OCI-LY7 (cell line): ENCODE data around the gene NAGLU. TPM values are rescaled to one million over a fixed set of nuclear protein-coding genes. Genes with fewer than 3 reads are reported as not detected.
A peak's percentile ranks its signal among the peaks of the same experiment; 100 is the strongest.

ENCODE experiments used
- BruUV-seq: library from RNA; stranded (reverse); fragments of 400-500 nt; replicated peaks from 2 replicates; lab custom pipeline; 2021; lab: Mats Ljungman, UMichigan
- CTCF ChIA-PET: fragments of 300-600 bp; sonication (Branson Sonifier 250); formaldehyde crosslinking; loops from one replicate; lab custom pipeline; 2022; ENCODE audit warnings: antibody characterized with exemption; ENCODE audit not compliant: unreplicated experiment; lab: Charles Lee
- POLR2A ChIA-PET: fragments of 300-600 bp; sonication (Branson Sonifier 250); formaldehyde crosslinking; loops from one replicate; lab custom pipeline; 2022; ENCODE audit warnings: antibody characterized with exemption; lab: Charles Lee
- DNase-seq: peaks from one replicate; pipeline ENCODE4 v3.0.0-alpha.2; 2015; ENCODE audit warnings: low spot score
- H2AFZ ChIP-seq: fragments of 200-600 bp; sonication (generic), shearing (Covaris generic); 2 replicates; pipeline ENCODE4 v1.6.1; 2014; ENCODE audit warnings: mild to moderate bottlenecking, antibody characterized with exemption, low read length, moderate library complexity
- H3K27ac ChIP-seq: fragments of 200-600 bp; sonication (generic); 2 replicates; pipeline ENCODE4 v1.5.1; 2014; ENCODE audit warnings: mixed run types, low read depth, mild to moderate bottlenecking, moderate library complexity, low read length, inconsistent platforms; ENCODE audit not compliant: poor library complexity, severe bottlenecking
- H3K36me3 ChIP-seq: fragments of 200-600 bp; sonication (generic); 2 replicates; pipeline ENCODE4 v1.6.1; 2014; ENCODE audit warnings: mild to moderate bottlenecking, antibody characterized with exemption, low read length, moderate library complexity, mixed read lengths; ENCODE audit not compliant: insufficient read depth
- H3K4me1 ChIP-seq: fragments of 200-600 bp; sonication (generic); 2 replicates; pipeline ENCODE4 v1.5.1; 2014; ENCODE audit warnings: mild to moderate bottlenecking, low read length; ENCODE audit not compliant: insufficient read depth, poor library complexity, severe bottlenecking
- H3K4me2 ChIP-seq: fragments of 200-600 bp; sonication (generic); 2 replicates; pipeline ENCODE4 v1.6.1; 2014; ENCODE audit warnings: mild to moderate bottlenecking, low read length
- H3K4me3 ChIP-seq: fragments of 200-600 bp; sonication (generic); 2 replicates; pipeline ENCODE4 v1.5.1; 2014; ENCODE audit warnings: mild to moderate bottlenecking, low read depth, low read length; ENCODE audit not compliant: poor library complexity, severe bottlenecking
- H3K79me2 ChIP-seq: fragments of 200-600 bp; sonication (generic); 2 replicates; pipeline ENCODE4 v1.6.1; 2016; ENCODE audit warnings: low read depth, mild to moderate bottlenecking, low read length, moderate library complexity, mixed read lengths; ENCODE audit not compliant: insufficient read depth
- H3K9me2 ChIP-seq: fragments of 200-600 bp; sonication (generic); 2 replicates; pipeline ENCODE4 v1.6.1; 2016; ENCODE audit warnings: mild to moderate bottlenecking, low read length, mixed read lengths; ENCODE audit not compliant: insufficient read depth
- H3K9me3 ChIP-seq: fragments of 200-600 bp; sonication (generic); 2 replicates; pipeline ENCODE4 v1.6.1; 2014; ENCODE audit warnings: mild to moderate bottlenecking, mixed run types, low read length, mixed read lengths
- H4K20me1 ChIP-seq: fragments of 200-600 bp; sonication (generic); 2 replicates; pipeline ENCODE4 v1.6.1; 2014; ENCODE audit warnings: mild to moderate bottlenecking, antibody characterized with exemption, low read length, moderate library complexity, mixed read lengths; ENCODE audit not compliant: insufficient read depth
- EZH2phosphoT487 ChIP-seq: fragments of 200-600 bp; sonication (generic); IDR thresholded peaks from 2 replicates; pipeline ENCODE4 v1.6.1; 2018; ENCODE audit warnings: low read depth, borderline replicate concordance, mild to moderate bottlenecking, mixed run types, antibody characterized with exemption, low read length, moderate library complexity, mixed read lengths
- intact Hi-C: fragments of 100-400 bp; cut with micrococcal nuclease; formaldehyde crosslinking; loops from one replicate; pipeline ENCODE4 v1.10.0; 2022; ENCODE audit not compliant: unreplicated experiment
- total RNA-seq, 2 experiments: library from RNA; depleted of rRNA in 1 of 2; stranded (reverse); fragments of >200 nt in 1 of 2; shearing (Covaris generic) in 1 of 2; gene quantifications; 2 replicates each; pipeline ENCODE4 v1.2.3, GENCODE V29; 2014 to 2022
- TF ChIP-seq, protein P1 (sequence below): fragments of 200-600 bp; sonication (generic); conservative IDR thresholded peaks from 2 replicates; pipeline ENCODE4 v1.5.1; 2014; ENCODE audit warnings: mild to moderate bottlenecking, antibody characterized with exemption, low read length, moderate library complexity, mixed read lengths

Gene NAGLU
- total RNA-seq, 2 experiments from 2014 or later, result 37.6 to 42.8 TPM

GRCh38 chr17:42566215-42566882 is 30.3 kb downstream of the NAGLU start:
- ChIA-PET CTCF (interaction anchor here (1.8 kb wide), 1 partner anchor 11 kb away, joined by 8 read pairs; the partner anchor contains the start of gene PSMC3IP), POLR2A (no interaction called here)
- Histone ChIP-seq H2AFZ (peak overlapping the region; percentile 30; the same call in 1 of the 2 replicates), H3K4me2 (peak overlapping the region; percentile 90), H3K4me1 (peaks cover 34% of the 10 kb centered on the region), H3K79me2 (peaks cover 40% of the 10 kb centered on the region), H3K36me3 (peaks cover 76% of the 10 kb centered on the region), H3K27ac (peak overlapping the region; percentile 69), H4K20me1 (no peaks in the 10 kb centered on the region), H3K4me3 (peak overlapping the region; percentile 77), H3K9me3 (no peaks in the 10 kb centered on the region), H3K9me2 (no peaks in the 10 kb centered on the region)
- no TSS peak for BruUV-seq
- intact Hi-C loops, result no loop called here
- TF ChIP-seq, protein P1, sequence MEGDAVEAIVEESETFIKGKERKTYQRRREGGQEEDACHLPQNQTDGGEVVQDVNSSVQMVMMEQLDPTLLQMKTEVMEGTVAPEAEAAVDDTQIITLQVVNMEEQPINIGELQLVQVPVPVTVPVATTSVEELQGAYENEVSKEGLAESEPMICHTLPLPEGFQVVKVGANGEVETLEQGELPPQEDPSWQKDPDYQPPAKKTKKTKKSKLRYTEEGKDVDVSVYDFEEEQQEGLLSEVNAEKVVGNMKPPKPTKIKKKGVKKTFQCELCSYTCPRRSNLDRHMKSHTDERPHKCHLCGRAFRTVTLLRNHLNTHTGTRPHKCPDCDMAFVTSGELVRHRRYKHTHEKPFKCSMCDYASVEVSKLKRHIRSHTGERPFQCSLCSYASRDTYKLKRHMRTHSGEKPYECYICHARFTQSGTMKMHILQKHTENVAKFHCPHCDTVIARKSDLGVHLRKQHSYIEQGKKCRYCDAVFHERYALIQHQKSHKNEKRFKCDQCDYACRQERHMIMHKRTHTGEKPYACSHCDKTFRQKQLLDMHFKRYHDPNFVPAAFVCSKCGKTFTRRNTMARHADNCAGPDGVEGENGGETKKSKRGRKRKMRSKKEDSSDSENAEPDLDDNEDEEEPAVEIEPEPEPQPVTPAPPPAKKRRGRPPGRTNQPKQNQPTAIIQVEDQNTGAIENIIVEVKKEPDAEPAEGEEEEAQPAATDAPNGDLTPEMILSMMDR, result no peak
- no peak for TF ChIP-seq EZH2phosphoT487
- no peak for DNase-seq

- Histone ChIP-seq H3K4me3 (peak within 1 kb of the TSS; percentile 77), H3K36me3 (peaks cover 82% of the 10 kb centered on the region), H3K9me3 (no peaks in the 10 kb centered on the region), H3K79me2 (peaks cover 35% of the 10 kb centered on the region), H2AFZ (peak within 1 kb of the TSS; percentile 30; the same call in 1 of the 2 replicates), H3K4me1 (peaks cover 31% of the 10 kb centered on the region), H4K20me1 (no peaks in the 10 kb centered on the region), H3K9me2 (no peaks in the 10 kb centered on the region), H3K4me2 (peak within 1 kb of the TSS; percentile 90), H3K27ac (peak within 1 kb of the TSS; percentile 69)
- peak; percentile 95 for DNase-seq
- ChIA-PET POLR2A (interaction anchor here (1.1 kb wide), 1 partner anchor 14 kb away, joined by 3 read pairs; no protein-coding TSS in a partner anchor), CTCF (interaction anchor here (1.8 kb wide), 1 partner anchor 11 kb away, joined by 8 read pairs; the partner anchor contains the start of gene PSMC3IP)
- intact Hi-C loops, result no loop called here
- BruUV-seq, result no TSS peak
- TF ChIP-seq, protein P1, result no peak
- no peak for TF ChIP-seq EZH2phosphoT487
Measured at GRCh38 chr17:42566883-42567573, 31.0 kb downstream of the NAGLU start, which contains the start of gene MLX. TSS of gene MLX (plus strand) at chr17:42567100. CDS start at chr17:42567125, 25 bp downstream.
